Epidermal melanocyte (primary cell): Measurements from ENCODE around the gene CXXC1.
"Not testable (repeated sequence)": the region's sequence is repeated elsewhere in the genome, so short reads cannot be mapped to it uniquely, and the experiment has no call there.

Experiments used
- DNase-seq: peaks from one replicate; pipeline ENCODE4 v3.0.0; 2011; ENCODE audit warnings: low spot score; ENCODE audit not compliant: insufficient read length

Gene CXXC1

GRCh38 chr18:50287441-50288347 is at the start of gene CXXC1:
Gene CXXC1 (minus strand): TSS chr18:50287692. CDS start chr18:50287589, 103 bp downstream.
- peak; percentile 89 for DNase-seq

GRCh38 chr18:50334546-50335152 is 47.2 kb upstream of the CXXC1 start:
- no peak for DNase-seq

DNA sequence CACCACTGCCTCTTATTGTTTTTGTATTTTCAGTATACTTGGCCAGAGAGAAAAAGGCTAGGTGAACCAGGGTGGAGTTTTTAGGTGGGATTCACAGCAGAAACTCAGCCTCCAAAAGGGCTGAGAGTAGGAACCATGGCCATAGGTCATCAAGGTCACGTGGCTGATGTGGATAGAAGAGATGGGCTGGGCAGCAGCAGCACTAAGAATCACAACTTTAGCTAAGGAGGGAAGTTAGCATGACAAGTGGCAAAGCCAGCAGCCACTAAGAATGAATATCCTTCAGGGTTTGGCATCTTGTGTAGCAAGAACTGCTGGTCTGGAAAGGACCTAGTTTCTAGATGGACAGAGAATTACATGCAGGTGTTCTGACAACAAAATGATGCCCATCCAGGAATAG is 44.2 kb upstream of the CXXC1 start:
- no peak for DNase-seq

DNA sequence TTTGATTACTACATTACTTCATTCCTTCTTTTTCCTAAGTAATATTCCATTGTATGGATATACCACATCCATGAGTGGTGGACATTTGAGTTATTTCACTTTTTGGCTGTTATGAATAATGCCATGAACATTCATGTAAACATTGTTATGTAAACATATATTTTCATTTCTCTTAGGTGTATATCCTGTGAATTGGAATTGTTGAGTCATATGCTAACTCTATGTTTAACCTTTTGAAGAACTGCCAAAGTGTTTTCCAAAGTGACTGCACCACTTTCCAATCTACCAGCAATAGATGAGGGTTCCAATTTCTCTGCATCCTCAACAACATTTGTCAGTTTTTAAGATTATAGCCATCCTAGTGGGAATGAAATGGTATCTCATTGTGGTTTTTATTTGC is 42.7 kb upstream of the CXXC1 start:
- no peak for DNase-seq

DNA sequence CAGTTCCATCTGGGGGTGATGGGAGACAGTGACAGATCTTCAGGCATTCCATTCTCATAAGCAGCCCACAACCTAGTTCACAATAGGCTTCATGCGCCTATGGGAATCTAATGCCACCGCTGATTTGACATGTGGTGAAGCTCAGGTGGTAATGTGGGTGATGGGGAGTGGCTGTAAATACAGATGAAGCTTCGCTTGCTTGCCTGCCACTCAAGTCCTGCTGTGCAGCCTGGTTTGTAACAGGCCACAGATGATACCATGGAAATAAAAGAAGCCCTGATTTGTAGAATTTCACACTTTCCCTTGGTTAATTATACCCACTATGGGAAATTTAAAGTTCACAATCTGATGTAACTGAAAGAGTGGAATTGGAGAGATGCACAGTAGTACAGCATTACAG is 40.5 kb upstream of the CXXC1 start:
- no peak for DNase-seq

DNA sequence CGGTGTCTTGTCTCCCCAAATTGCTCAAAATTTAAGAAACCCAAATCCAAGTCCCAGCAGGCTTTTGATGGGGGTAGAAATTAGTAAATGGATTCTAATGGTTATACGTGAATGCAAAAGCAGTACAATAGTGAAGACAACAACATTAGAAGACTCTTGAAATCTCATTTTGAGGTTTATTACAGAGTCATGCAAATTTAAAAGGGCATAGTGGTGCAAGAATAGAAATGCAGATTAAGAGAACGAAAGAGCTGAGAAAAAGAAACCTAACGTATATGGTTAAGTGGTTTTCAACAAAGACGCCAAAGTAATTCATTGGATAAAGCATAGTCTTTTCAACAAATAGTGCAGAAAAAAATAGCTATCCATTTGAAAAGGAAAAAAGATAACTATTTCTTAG is 33.2 kb upstream of the CXXC1 start:
- no peak for DNase-seq

- DNase-seq = no peak
Measured at GRCh38 chr18:50315100-50315871, 27.8 kb upstream of the CXXC1 start.

GRCh38 chr18:50313873-50314460 is 26.5 kb upstream of the CXXC1 start:
- DNase-seq = no peak

GRCh38 chr18:50313031-50313607 is 25.6 kb upstream of the CXXC1 start:
- no peak for DNase-seq

- no peak for DNase-seq
Measured at GRCh38 chr18:50312296-50313030, 25.0 kb upstream of the CXXC1 start.

- no peak for DNase-seq
Measured at GRCh38 chr18:50311650-50312049, 24.2 kb upstream of the CXXC1 start.

DNA sequence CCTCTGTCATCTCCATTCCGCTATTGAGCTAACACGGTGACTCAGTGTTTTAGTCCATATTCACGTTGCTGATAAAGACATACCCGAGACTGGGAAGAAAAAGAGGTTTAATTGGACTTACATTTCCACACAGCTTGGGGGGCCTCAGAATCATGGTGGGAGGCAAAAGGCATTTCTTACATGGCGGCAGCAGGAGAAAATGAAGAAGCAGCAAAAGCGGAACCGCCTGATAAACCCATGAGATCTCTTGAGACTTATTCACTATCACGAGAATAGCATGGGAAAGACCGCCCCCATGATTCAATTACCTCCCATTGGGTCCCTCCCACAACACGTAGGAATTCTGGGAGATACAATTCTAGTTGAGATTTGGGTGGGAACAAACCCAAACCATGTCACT is 22.6 kb upstream of the CXXC1 start:
- DNase-seq = no peak

DNA sequence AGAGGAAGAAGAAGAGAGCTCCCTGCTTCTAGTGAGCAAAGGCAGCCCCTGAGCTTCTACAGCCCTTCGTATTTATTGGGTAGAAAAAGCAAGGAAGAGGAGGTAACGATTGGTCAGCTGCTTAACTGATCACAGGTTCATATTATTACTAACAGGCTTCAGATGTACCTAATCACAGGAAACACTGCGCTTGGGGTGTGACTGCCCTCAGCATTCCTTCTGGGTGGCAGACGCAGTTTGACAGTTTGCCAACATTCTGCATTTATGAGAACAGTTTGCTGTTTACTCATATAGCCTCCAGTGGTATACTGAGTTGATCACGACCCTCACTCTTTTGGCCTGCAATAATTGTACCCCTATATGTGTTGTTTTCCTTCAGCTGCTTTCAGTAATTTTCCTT is 21.4 kb upstream of the CXXC1 start:
- DNase-seq = not testable (repeated sequence)

- DNase-seq = peak; percentile 96
Measured at GRCh38 chr18:50307738-50308470, 20.4 kb upstream of the CXXC1 start.

DNA sequence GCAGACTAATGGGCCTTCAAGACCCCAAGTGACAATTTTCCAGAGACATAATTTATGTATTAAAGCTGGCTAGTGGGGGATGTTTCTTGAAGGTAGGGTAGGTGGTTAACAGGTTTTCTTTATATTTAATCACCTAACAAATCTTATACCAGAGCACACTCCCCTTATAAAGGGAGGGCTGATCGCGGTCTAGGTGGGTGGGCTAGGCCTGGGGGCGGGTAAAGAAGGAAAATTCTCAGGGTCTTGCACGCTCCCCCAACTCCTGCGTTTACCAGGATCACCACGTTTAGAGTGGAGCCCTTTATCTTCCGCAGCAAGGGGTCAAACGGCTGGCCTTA is 19.9 kb upstream of the CXXC1 start:
- DNase-seq = no peak

DNA sequence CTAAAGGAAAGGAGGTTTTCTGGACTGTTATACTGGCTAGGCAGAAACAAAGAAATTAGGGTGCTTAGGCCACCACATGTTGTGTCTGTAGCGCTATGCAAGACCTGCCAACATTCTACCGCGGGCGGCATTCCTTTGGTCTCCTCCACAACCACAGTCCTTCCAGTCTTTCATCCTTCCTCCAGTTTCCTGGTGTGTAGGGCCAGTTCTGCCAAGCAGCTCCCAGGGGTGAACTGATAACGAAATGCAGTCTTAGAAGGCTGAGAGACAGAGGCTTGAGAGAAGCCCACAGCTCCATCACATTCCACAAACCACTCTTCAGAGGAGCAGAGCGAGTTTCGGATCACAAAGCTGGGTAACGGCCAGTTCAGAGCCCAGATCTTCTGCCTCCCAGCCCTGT is 19.5 kb upstream of the CXXC1 start:
- no peak for DNase-seq

- DNase-seq = no peak
Measured at GRCh38 chr18:50301074-50301473, 13.6 kb upstream of the CXXC1 start.

DNA sequence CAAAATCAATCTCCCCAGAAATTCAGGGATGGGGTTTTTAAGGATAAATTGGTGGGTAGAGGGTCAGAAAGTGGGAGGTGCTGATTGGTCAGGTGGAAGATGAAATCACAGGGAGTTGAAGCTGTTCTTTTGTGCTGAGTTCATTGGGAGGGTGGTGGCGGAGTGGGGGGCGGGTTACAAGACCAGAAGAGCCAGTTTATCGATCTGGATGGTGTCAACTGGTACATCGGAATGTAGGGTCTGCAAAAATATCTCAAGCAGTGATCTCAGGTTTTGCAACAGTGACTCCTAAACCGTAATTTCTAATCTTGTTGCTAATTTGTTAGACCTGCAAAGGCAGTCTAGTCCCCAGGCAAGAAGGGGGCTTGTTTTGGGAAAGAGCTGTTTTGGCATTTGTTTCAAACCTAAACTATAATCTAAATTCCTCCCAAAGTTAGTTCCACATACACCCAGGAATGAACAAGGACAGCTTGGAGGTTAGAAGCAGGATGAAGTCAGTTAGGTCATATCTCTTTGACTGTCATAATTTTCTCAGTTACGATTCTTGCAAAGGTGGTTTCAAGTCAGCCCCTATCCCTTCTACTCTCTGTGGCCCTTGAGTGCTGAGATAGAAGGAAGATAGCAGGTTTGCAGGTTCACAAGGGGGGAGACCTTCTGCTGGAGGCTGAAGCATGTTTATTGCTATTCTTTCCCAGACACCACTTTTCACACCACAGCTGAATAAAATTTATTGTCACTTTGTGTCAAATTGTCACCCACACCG is 12.3 kb upstream of the CXXC1 start:
- no peak for DNase-seq
